ENCODE results near the gene CYTH2. TPM values are rescaled to one million over a fixed set of nuclear protein-coding genes. Genes with fewer than 3 reads are reported as not detected.

Gene CYTH2
- polyA plus RNA-seq, 2 of the 4 experiments (the other 2 are of a cell fraction): 33.4 to 50.5 TPM

- peak overlapping the region; percentile 91 to 94 for H3K27ac ChIP-seq
- ChIA-PET POLR2A (interaction anchor here (0.6 to 2.5 kb wide), 14 partner anchors 9 to 167 kb away, joined by 3 to 12 read pairs (median 3); partner anchors contain the start of genes RPL18 and SPHK2), CTCF (interaction anchor here (0.6 to 9.5 kb wide), 20 partner anchors 8 to 155 kb away, joined by 3 to 268 read pairs (median 12); partner anchors contain the start of genes GRIN2D, GRWD1, KDELR1 and SPACA4)
- H3K4me1 ChIP-seq: peaks cover 72% of the 10 kb centered on the region
- H3K9me3 ChIP-seq: no peaks in the 10 kb centered on the region
- FAIRE-seq (peak; percentile 98), DNase-seq (ENCODE audit: low read depth in 1 of 2, low spot score in 1 of 2) (peak; percentile 88 to 98), ATAC-seq (peak; percentile 47 to 59)
- 6% methylated on average over 4 of the region's 8 CpGs for WGBS (ENCODE audit: missing lambda C conversion rate)
- peak overlapping the region; percentile 86 for H3K4me2 ChIP-seq
- peak overlapping the region; percentile 23; the same call in 1 of the 3 replicates for H3K4me3 ChIP-seq
- TF ChIP-seq KDM5A (IDR thresholded peaks at IDR 0.05): no peak
- no peak for TF ChIP-seq CBX8 (IDR thresholded peaks at IDR 0.05)
- TF ChIP-seq POLR2AphosphoS2 (conservative IDR thresholded peaks at IDR 0.05; ENCODE audit: low read length): peak; percentile 80; the same call in 1 of the 2 replicates
- no peak for TF ChIP-seq CHD4 (IDR thresholded peaks at IDR 0.05; ENCODE audit: borderline replicate concordance)
- no peak for TF ChIP-seq HOXB13 (CRISPR knock-in tag; IDR thresholded peaks at IDR 0.05; ENCODE audit: low read depth)
- TF ChIP-seq FOSB (CRISPR knock-in tag; IDR thresholded peaks at IDR 0.05): no peak
- no peak for TF ChIP-seq ESRRA (IDR thresholded peaks at IDR 0.05; ENCODE audit: borderline replicate concordance, low read length)
- TF ChIP-seq CTCF (IDR thresholded peaks at IDR 0.05): no peak
- TF ChIP-seq REST (IDR thresholded peaks at IDR 0.05): no peak
- peak in 1 of 2 experiments; percentile 86; a peak in 2 of 4 replicates for TF ChIP-seq CEBPB (IDR thresholded peaks at IDR 0.05)
- TF ChIP-seq NR3C1 (IDR thresholded peaks at IDR 0.05): no peak
- peak; percentile 13 to 39; a peak in 2 of 5 replicates for TF ChIP-seq RAD21 (conservative IDR thresholded peaks at IDR 0.05 in 1 of 2, IDR thresholded peaks at IDR 0.05 in 1 of 2)
- peak; percentile 90 for TF ChIP-seq GATA3 (IDR thresholded peaks at IDR 0.05; ENCODE audit: borderline replicate concordance)
- TF ChIP-seq BCL3 (IDR thresholded peaks at IDR 0.05): 0 out of 3 replicates have a peak, but pooled peaks have one; percentile 35
- no peak for TF ChIP-seq HOXB5 (CRISPR knock-in tag; IDR thresholded peaks at IDR 0.05)
- no peak for TF ChIP-seq NFE2L2 (conservative IDR thresholded peaks at IDR 0.05; ENCODE audit: low read length)
- TF ChIP-seq HMGXB4 (CRISPR knock-in tag; IDR thresholded peaks at IDR 0.05; ENCODE audit: borderline replicate concordance): no peak
- no peak for TF ChIP-seq BHLHE40 (IDR thresholded peaks at IDR 0.05; ENCODE audit: low read depth, low read length)
- TF ChIP-seq SMC3 (IDR thresholded peaks at IDR 0.05): peak; percentile 43; the same call in 1 of the 3 replicates
- peak; percentile 93 for TF ChIP-seq FOSL2 (IDR thresholded peaks at IDR 0.05)
- peak; percentile 97 for TF ChIP-seq FOSL2 (CRISPR knock-in tag; IDR thresholded peaks at IDR 0.05)
- no peak for TF ChIP-seq ZFP36 (IDR thresholded peaks at IDR 0.05; ENCODE audit: borderline replicate concordance, partially characterized antibody)
- TF ChIP-seq TFCP2L1 (CRISPR knock-in tag; IDR thresholded peaks at IDR 0.05): no peak
- TF ChIP-seq ATOH8 (CRISPR knock-in tag; IDR thresholded peaks at IDR 0.05; ENCODE audit: low read depth): no peak
- no peak for TF ChIP-seq HES2 (IDR thresholded peaks at IDR 0.05)
- no peak for TF ChIP-seq ELK1 (IDR thresholded peaks at IDR 0.05; ENCODE audit: low read depth, low read length)
- no peak for TF ChIP-seq RNF2 (IDR thresholded peaks at IDR 0.05; ENCODE audit: borderline replicate concordance, low read depth)
- peak; percentile 47 for TF ChIP-seq MAFK (IDR thresholded peaks at IDR 0.05; ENCODE audit: partially characterized antibody)
- peak; percentile 50 to 71; a peak in 3 of 5 replicates for TF ChIP-seq EP300 (IDR thresholded peaks at IDR 0.05)
- no peak for TF ChIP-seq TP53 (CRISPR knock-in tag; IDR thresholded peaks at IDR 0.05)
Measured at GRCh38 chr19:48487948-48488347, 18.8 kb downstream of the CYTH2 start.

All from A549 (cell line).